SU-DHL-6 (cell line): ENCODE results near the gene RAP1GAP.

Experiments
- CTCF ChIP-seq: fragments of 200-600 bp; sonication (generic); IDR thresholded peaks from one replicate; pipeline ENCODE4 v1.5.1; 2017; ENCODE audit warnings: antibody characterized with exemption, mild to moderate bottlenecking, low read length, moderate library complexity; ENCODE audit not compliant: insufficient read depth, poor library complexity, severe bottlenecking
- EZH2phosphoT487 ChIP-seq: fragments of 200-600 bp; sonication (generic), shearing (Covaris generic); conservative IDR thresholded peaks from 2 replicates; pipeline ENCODE4 v1.6.1; 2018; ENCODE audit warnings: mild to moderate bottlenecking, antibody characterized with exemption, low read length, moderate library complexity, mixed read lengths

- TF ChIP-seq CTCF (no peak), EZH2phosphoT487 (no peak)
Observed at GRCh38 chr1:21599402-21599801, 69.8 kb downstream of the RAP1GAP start.
